K562 (cell line): ENCODE results near the gene C2orf42. TPM values are rescaled to one million over a fixed set of nuclear protein-coding genes. Genes with fewer than 3 reads are reported as not detected.
A peak's percentile ranks its signal among the peaks of the same experiment; 100 is the strongest.

Source experiments
- ADNP ChIP-seq: fragments of 200-800 bp; sonication (Bioruptor generic); IDR thresholded peaks from 2 replicates; pipeline ENCODE4 v1.6.1; 2016; ENCODE audit warnings: missing genetic modification characterization, missing compliant biosample characterization
- ATF4 ChIP-seq: fragments of 450-650 bp; formaldehyde crosslinking; IDR thresholded peaks from 2 replicates; pipeline ENCODE4 v1.4.0; 2022; ENCODE audit warnings: mild to moderate bottlenecking, moderate library complexity
- EP400 ChIP-seq: fragments of 450-650 bp; IDR thresholded peaks from 2 replicates; pipeline ENCODE4 v1.6.1; 2017; ENCODE audit warnings: antibody characterized with exemption, mild to moderate bottlenecking, moderate library complexity
- FOXA3 ChIP-seq, 2 experiments: fragments of 450-650 bp in 1 of 2; sonication (generic) in 1 of 2; formaldehyde crosslinking; IDR thresholded peaks in 1 of 2; conservative IDR thresholded peaks in 1 of 2; 2 replicates each; pipeline versions ENCODE4 v1.4.0 to v1.8.0; 2020 to 2022; ENCODE audit warnings: mild to moderate bottlenecking in 2 of 2, missing genetic modification reagents in 1 of 2
- HMGN3 ChIP-seq: IDR thresholded peaks from 2 replicates; pipeline ENCODE4 v1.6.1; 2011; ENCODE audit warnings: borderline replicate concordance, low read depth, mild to moderate bottlenecking, mixed read lengths, low read length; ENCODE audit not compliant: insufficient read length; ENCODE audit errors: extremely low read depth
- HNRNPL ChIP-seq: fragments of 200-400 bp; formaldehyde crosslinking; IDR thresholded peaks from 2 replicates; pipeline ENCODE4 v1.6.1; 2017; ENCODE audit warnings: low read depth, mild to moderate bottlenecking, low read length
- IFI16 ChIP-seq: fragments of 250-450 bp; sonication (Bioruptor Pico); IDR thresholded peaks from 2 replicates; pipeline ENCODE4 v2.1.2; 2022; ENCODE audit warnings: mild to moderate bottlenecking, inconsistent platforms
- MAFK ChIP-seq: IDR thresholded peaks from 2 replicates; pipeline ENCODE4 v1.6.1; 2011; ENCODE audit warnings: low read length, improper control_type of control experiment
- MCM5 ChIP-seq: fragments of 450-650 bp; IDR thresholded peaks from 2 replicates; pipeline ENCODE4 v1.6.1; 2016; ENCODE audit warnings: low read depth
- MGA ChIP-seq: fragments of 450-650 bp; IDR thresholded peaks from 2 replicates; pipeline ENCODE4 v1.6.1; 2016; ENCODE audit warnings: mild to moderate bottlenecking, moderate library complexity
- OTX1 ChIP-seq: fragments of 450-650 bp; formaldehyde crosslinking; IDR thresholded peaks from 2 replicates; pipeline ENCODE4 v1.4.0; 2022; ENCODE audit warnings: mild to moderate bottlenecking
- TCF7 ChIP-seq: sonication (generic); IDR thresholded peaks from 2 replicates; pipeline ENCODE4 v1.6.1; 2016; ENCODE audit warnings: antibody characterized with exemption, borderline replicate concordance
- TSC22D4 ChIP-seq: fragments of 450-650 bp; IDR thresholded peaks from 2 replicates; pipeline ENCODE4 v1.6.1; 2016; ENCODE audit warnings: missing genetic modification characterization, missing biosample characterization, control low read depth
- ZNF224 ChIP-seq: sonication (generic); formaldehyde crosslinking; IDR thresholded peaks from 2 replicates; pipeline ENCODE4 v1.8.0; 2022; ENCODE audit warnings: mild to moderate bottlenecking, missing genetic modification reagents
- ZNF778 ChIP-seq: fragments of 450-650 bp; formaldehyde crosslinking; IDR thresholded peaks from 2 replicates; pipeline ENCODE4 v1.4.0; 2020; ENCODE audit warnings: mild to moderate bottlenecking, moderate library complexity
- polyA plus RNA-seq, 8 experiments: library from polyadenylated mRNA; depleted of rRNA in 4 of 8; stranded (reverse) in 5 of 8; unstranded in 3 of 8; fragments of >200 nt; fragmentation: Nextera tagmentation in 2 of 8; fragmentation: Illumina TruSeq in 1 of 8; extraction: Ambion mirVana in 2 of 8; extraction: Trizol in 1 of 8; gene quantifications; 2 replicates each; pipeline versions ENCODE4 v1.2.1 to v1.2.3, GENCODE V29; 2011 to 2014; ENCODE audit warnings: inconsistent platforms in 1 of 8, missing spikeins in 1 of 8
- total RNA-seq, 7 experiments: library from RNA; depleted of rRNA in 6 of 7; stranded (reverse); fragments of >200 nt in 6 of 7; fragmentation: Illumina TruSeq in 2 of 7; extraction: Trizol in 2 of 7; gene quantifications; 2 replicates each; pipeline versions ENCODE4 v1.2.1 to v1.2.3, GENCODE V29; 2011 to 2021; ENCODE audit warnings: low replicate concordance in 1 of 7
- TF ChIP-seq, protein P1 (sequence below): fragments of 250-450 bp; sonication (Bioruptor Pico); IDR thresholded peaks from 2 replicates; pipeline ENCODE4 v1.9.0; 2021; ENCODE audit warnings: mild to moderate bottlenecking

The C2orf42 gene
- total and polyA plus RNA-seq, 9 of the 15 experiments (the other 6 are each of a cell fraction or from before 2014, with no cell fraction given) = 4.6 to 10.9 (median 7.5) TPM

GRCh38 chr2:70123051-70123828 is 67.6 kb downstream of the C2orf42 start (continued):
- TF ChIP-seq HMGN3 = no peak
- TF ChIP-seq MGA = peak; percentile 75
- 0 out of 2 replicates have a peak, but pooled peaks have one; percentile 2 for TF ChIP-seq ATF4 (CRISPR knock-in tag)
- TF ChIP-seq EP400 = no peak; the same call in 1 of the 2 replicates
- peak; percentile 89 for TF ChIP-seq ADNP
- TF ChIP-seq HNRNPL = 0 out of 2 replicates have a peak, but pooled peaks have one; percentile 33
- no peak for TF ChIP-seq ZNF224 (CRISPR knock-in tag)
- TF ChIP-seq MAFK = no peak
- TF ChIP-seq, protein P1, sequence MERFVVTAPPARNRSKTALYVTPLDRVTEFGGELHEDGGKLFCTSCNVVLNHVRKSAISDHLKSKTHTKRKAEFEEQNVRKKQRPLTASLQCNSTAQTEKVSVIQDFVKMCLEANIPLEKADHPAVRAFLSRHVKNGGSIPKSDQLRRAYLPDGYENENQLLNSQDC (CRISPR knock-in tag) = no peak
- peak; percentile 38; the same call in 1 of the 2 replicates for TF ChIP-seq IFI16 (CRISPR knock-in tag)
- no peak for TF ChIP-seq FOXA3 (CRISPR knock-in tag; conservative IDR thresholded peaks at IDR 0.05 in 1 of 2, IDR thresholded peaks at IDR 0.05 in 1 of 2)
- TF ChIP-seq TCF7 = no peak
- TF ChIP-seq MCM5 = no peak
- TF ChIP-seq ZNF778 (CRISPR knock-in tag) = no peak
- TF ChIP-seq TSC22D4 (tag) = no peak
- no peak for TF ChIP-seq OTX1 (CRISPR knock-in tag)
